Ishikawa (cell line): ENCODE measurements around the gene IGSF9.

Source experiments
- CEBPB ChIP-seq: IDR thresholded peaks from 2 replicates; pipeline ENCODE4 v1.6.1; 2012
- CREB1 ChIP-seq: IDR thresholded peaks from 2 replicates; pipeline ENCODE4 v1.6.1; 2012; ENCODE audit warnings: low read depth
- EGR1 ChIP-seq: IDR thresholded peaks from 2 replicates; pipeline ENCODE4 v1.6.1; 2012
- EP300 ChIP-seq: IDR thresholded peaks from 2 replicates; pipeline ENCODE4 v1.6.1; 2012; ENCODE audit warnings: borderline replicate concordance
- FOXM1 ChIP-seq: IDR thresholded peaks from 2 replicates; pipeline ENCODE4 v1.6.1; 2012; ENCODE audit warnings: low read depth, borderline replicate concordance
- MAX ChIP-seq: IDR thresholded peaks from 2 replicates; pipeline ENCODE4 v1.6.1; 2012
- NFIC ChIP-seq: IDR thresholded peaks from 2 replicates; pipeline ENCODE4 v1.6.1; 2012
- RAD21 ChIP-seq: IDR thresholded peaks from 2 replicates; pipeline ENCODE4 v1.6.1; 2012; ENCODE audit warnings: low read depth
- TAF1 ChIP-seq: IDR thresholded peaks from 2 replicates; pipeline ENCODE4 v1.6.1; 2012; ENCODE audit warnings: low read depth, mild to moderate bottlenecking
- TCF12 ChIP-seq: IDR thresholded peaks from 2 replicates; pipeline ENCODE4 v1.6.1; 2012; ENCODE audit warnings: low read depth
- TEAD4 ChIP-seq: IDR thresholded peaks from 2 replicates; pipeline ENCODE4 v1.6.1; 2012
- USF1 ChIP-seq: IDR thresholded peaks from 2 replicates; pipeline ENCODE4 v1.6.1; 2012
- YY1 ChIP-seq: IDR thresholded peaks from 2 replicates; pipeline ENCODE4 v1.6.1; 2012; ENCODE audit warnings: low read depth
- ZBTB7A ChIP-seq: IDR thresholded peaks from 2 replicates; pipeline ENCODE4 v1.6.1; 2012; ENCODE audit warnings: low read depth
- TF ChIP-seq, protein P1 (sequence below): IDR thresholded peaks from 2 replicates; pipeline ENCODE4 v1.6.1; 2012; ENCODE audit warnings: low read depth, mild to moderate bottlenecking

The IGSF9 gene

GRCh38 chr1:159913451-159914192 lies 31.8 kb downstream of the IGSF9 start:
- TF ChIP-seq USF1 = no peak
- no peak for TF ChIP-seq CEBPB
- TF ChIP-seq RAD21 = peak; percentile 1; the same call in 1 of the 2 replicates
- no peak; the same call in 1 of the 2 replicates for TF ChIP-seq MAX
- TF ChIP-seq NFIC = peak; percentile 55

DNA sequence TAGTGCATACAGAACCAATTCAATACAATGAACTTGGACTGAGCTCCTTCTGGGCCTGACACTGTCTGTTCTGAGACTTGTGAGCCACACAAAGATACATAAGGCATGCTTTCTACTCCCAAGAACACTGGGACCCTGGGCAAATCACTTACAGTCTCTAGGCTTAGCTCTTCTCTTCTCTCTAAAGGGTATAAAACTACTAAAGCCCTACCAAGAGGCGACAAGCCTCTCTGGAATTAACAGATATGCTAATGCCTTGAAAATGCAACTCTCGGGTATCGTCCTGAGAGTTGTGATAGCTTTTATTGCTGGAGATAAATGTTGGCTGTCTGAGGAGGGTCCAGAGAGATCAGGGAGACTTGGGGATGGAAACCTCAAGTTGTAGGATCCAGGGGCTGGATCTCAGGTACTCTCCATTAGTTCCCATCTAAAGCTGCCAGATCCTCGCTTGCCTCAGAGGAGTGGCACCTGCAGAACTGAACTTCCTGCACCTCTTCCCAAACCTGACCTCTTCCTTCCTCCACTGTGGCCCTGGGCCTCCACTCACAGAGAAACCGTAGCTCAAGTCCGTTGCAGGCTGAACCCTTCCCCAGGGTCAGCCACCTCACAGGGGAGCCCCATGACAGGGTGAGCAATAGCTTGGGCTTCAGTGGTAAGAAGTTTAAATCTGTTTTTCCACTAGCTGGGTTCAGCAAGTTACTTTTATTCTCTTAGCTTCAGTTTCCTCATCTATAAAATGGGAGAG lies 33.9 kb downstream of the IGSF9 start:
- TF ChIP-seq, protein P1, sequence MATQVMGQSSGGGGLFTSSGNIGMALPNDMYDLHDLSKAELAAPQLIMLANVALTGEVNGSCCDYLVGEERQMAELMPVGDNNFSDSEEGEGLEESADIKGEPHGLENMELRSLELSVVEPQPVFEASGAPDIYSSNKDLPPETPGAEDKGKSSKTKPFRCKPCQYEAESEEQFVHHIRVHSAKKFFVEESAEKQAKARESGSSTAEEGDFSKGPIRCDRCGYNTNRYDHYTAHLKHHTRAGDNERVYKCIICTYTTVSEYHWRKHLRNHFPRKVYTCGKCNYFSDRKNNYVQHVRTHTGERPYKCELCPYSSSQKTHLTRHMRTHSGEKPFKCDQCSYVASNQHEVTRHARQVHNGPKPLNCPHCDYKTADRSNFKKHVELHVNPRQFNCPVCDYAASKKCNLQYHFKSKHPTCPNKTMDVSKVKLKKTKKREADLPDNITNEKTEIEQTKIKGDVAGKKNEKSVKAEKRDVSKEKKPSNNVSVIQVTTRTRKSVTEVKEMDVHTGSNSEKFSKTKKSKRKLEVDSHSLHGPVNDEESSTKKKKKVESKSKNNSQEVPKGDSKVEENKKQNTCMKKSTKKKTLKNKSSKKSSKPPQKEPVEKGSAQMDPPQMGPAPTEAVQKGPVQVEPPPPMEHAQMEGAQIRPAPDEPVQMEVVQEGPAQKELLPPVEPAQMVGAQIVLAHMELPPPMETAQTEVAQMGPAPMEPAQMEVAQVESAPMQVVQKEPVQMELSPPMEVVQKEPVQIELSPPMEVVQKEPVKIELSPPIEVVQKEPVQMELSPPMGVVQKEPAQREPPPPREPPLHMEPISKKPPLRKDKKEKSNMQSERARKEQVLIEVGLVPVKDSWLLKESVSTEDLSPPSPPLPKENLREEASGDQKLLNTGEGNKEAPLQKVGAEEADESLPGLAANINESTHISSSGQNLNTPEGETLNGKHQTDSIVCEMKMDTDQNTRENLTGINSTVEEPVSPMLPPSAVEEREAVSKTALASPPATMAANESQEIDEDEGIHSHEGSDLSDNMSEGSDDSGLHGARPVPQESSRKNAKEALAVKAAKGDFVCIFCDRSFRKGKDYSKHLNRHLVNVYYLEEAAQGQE = no peak
- TF ChIP-seq EGR1 = no peak
- TF ChIP-seq EP300 = no peak
- TF ChIP-seq ZBTB7A = no peak
- TF ChIP-seq FOXM1 = no peak
- TF ChIP-seq TCF12 = no peak
- no peak for TF ChIP-seq CEBPB
- no peak for TF ChIP-seq RAD21
- no peak for TF ChIP-seq TEAD4
- no peak for TF ChIP-seq CREB1
- no peak for TF ChIP-seq TAF1
- no peak for TF ChIP-seq MAX
- TF ChIP-seq NFIC = no peak
- TF ChIP-seq YY1 = no peak

DNA sequence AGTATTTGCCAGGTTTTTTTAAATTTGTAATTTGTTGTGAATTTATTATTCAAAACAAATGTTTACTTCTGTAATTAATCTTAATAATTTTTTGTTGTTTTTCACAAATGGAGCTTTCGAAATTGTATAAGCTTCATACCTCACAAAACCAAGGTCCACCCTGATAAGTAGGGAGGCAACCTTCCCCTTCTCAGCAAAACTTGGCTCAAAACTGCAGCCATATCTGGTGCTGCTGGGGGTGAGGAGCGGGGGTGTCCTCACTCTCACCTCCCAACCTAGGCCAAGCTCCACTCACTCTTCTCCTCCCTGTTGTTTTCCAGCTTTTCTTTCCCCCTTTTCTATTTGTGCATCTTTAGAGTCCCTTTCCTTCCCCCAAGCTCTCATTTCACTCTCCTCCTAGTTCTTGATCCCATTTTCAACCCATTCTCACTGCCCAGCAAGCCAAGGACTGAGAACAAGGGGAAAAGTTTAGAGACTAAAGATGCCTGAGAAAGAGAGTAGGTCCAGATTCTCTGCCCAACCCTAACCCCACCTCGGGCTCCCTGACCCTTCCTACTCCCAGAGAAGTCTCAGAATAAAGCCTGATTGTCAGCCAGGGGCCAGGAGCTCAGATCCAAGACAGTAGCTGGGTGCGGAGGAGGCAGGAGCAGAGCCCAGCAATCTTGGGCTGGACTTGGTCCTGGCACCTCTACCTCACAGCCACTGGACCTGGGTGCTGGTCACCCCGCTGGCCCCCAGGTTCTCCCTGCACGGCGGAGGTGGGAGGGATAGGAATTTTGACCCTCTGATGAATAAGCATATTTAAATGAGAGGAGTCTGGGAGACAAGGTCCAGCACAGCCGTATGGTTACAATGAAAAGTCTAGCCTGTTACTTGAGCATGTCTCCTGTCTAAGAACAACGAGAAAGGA lies 37.1 kb downstream of the IGSF9 start:
- TF ChIP-seq, protein P1 = no peak
- TF ChIP-seq NFIC (no peak), EGR1 (no peak), TEAD4 (no peak), FOXM1 (no peak), CEBPB (no peak), MAX (no peak), CREB1 (no peak), TAF1 (no peak), YY1 (no peak), ZBTB7A (no peak), EP300 (no peak), TCF12 (no peak), USF1 (no peak), RAD21 (no peak)

GRCh38 chr1:159906960-159907359 lies 38.5 kb downstream of the IGSF9 start:
- TF ChIP-seq EGR1 = no peak
- TF ChIP-seq, protein P1 = no peak
- no peak for TF ChIP-seq CEBPB
- peak; percentile 57 for TF ChIP-seq TEAD4
- TF ChIP-seq RAD21 = no peak
- TF ChIP-seq YY1 = no peak
- TF ChIP-seq CREB1 = no peak
- no peak for TF ChIP-seq NFIC
- TF ChIP-seq ZBTB7A = no peak
- no peak for TF ChIP-seq TCF12
- TF ChIP-seq MAX = peak; percentile 19; the same call in 1 of the 2 replicates
- no peak for TF ChIP-seq EP300
- TF ChIP-seq USF1 = no peak
